GM23338 (cell line): ENCODE results near the gene ANKRA2. TPM values are rescaled to one million over a fixed set of nuclear protein-coding genes. Genes with fewer than 3 reads are reported as not detected.

ENCODE experiments used
- ATAC-seq: fragments of 200-7000 bp; cut with Tn5 transposase; 3 replicates; pipeline ENCODE4 v1.9.1; 2020
- DNase-seq: peaks from one replicate; pipeline ENCODE4 v3.0.0-alpha.2; 2015; ENCODE audit warnings: low spot score
- H2AFZ ChIP-seq: fragments of 200-600 bp; sonication (generic); 2 replicates; pipeline ENCODE4 v1.8.0; 2016; ENCODE audit warnings: antibody characterized with exemption, mild to moderate bottlenecking, moderate library complexity
- H3F3A ChIP-seq: fragments of 200-600 bp; sonication (generic); replicated peaks from 2 replicates; pipeline ENCODE4 v1.8.0; 2017; ENCODE audit warnings: antibody characterized with exemption, mixed run types, low read depth
- H3K27ac ChIP-seq: fragments of 200-600 bp; sonication (generic); 2 replicates; pipeline ENCODE4 v1.6.1; 2016; ENCODE audit warnings: low read depth
- H3K27me3 ChIP-seq: fragments of 200-600 bp; sonication (generic); 2 replicates; pipeline ENCODE4 v1.8.0; 2016; ENCODE audit warnings: mild to moderate bottlenecking, mixed run types, moderate library complexity; ENCODE audit not compliant: insufficient read depth
- H3K36me3 ChIP-seq: fragments of 200-600 bp; sonication (generic); 2 replicates; pipeline ENCODE4 v1.8.0; 2016; ENCODE audit warnings: mild to moderate bottlenecking; ENCODE audit not compliant: insufficient read depth
- H3K4me1 ChIP-seq: fragments of 200-600 bp; sonication (generic); 2 replicates; pipeline ENCODE4 v1.8.0; 2016; ENCODE audit warnings: mild to moderate bottlenecking, moderate library complexity; ENCODE audit not compliant: insufficient read depth
- H3K4me2 ChIP-seq: fragments of 200-600 bp; sonication (generic); 2 replicates; pipeline ENCODE4 v1.7.1; 2017; ENCODE audit warnings: mixed run types
- H3K4me3 ChIP-seq: fragments of 200-600 bp; sonication (generic); 2 replicates; pipeline ENCODE4 v1.6.1; 2016; ENCODE audit warnings: mixed run types
- H3K79me2 ChIP-seq: fragments of 200-600 bp; sonication (generic); replicated peaks from 2 replicates; pipeline ENCODE4 v1.8.0; 2017; ENCODE audit warnings: mild to moderate bottlenecking; ENCODE audit not compliant: insufficient read depth
- H3K9me2 ChIP-seq: fragments of 200-600 bp; sonication (generic); 2 replicates; pipeline ENCODE4 v1.8.0; 2017; ENCODE audit not compliant: insufficient read depth
- H4K20me1 ChIP-seq: fragments of 200-600 bp; sonication (generic); replicated peaks from 2 replicates; pipeline ENCODE4 v1.8.0; 2017; ENCODE audit warnings: mild to moderate bottlenecking; ENCODE audit not compliant: insufficient read depth
- H3K27ac Mint-ChIP-seq: 2 replicates; pipeline ENCODE4 v1.8.0; 2020; ENCODE audit warnings: inconsistent platforms, mild to moderate bottlenecking, moderate library complexity, mixed read lengths
- H3K27me3 Mint-ChIP-seq: 3 replicates; pipeline ENCODE4 v1.8.0; 2022; ENCODE audit warnings: low read depth, mild to moderate bottlenecking, moderate library complexity, mixed read lengths, inconsistent platforms; ENCODE audit not compliant: insufficient read depth, poor library complexity
- H3K36me3 Mint-ChIP-seq: 3 replicates; pipeline ENCODE4 v1.8.0; 2021; ENCODE audit warnings: low read depth, mild to moderate bottlenecking, inconsistent platforms, moderate library complexity, mixed read lengths
- H3K4me1 Mint-ChIP-seq: 3 replicates; pipeline ENCODE4 v1.8.0; 2020; ENCODE audit warnings: mild to moderate bottlenecking, inconsistent platforms, mixed read lengths
- H3K4me3 Mint-ChIP-seq: 3 replicates; pipeline ENCODE4 v1.8.0; 2021; ENCODE audit warnings: moderate library complexity, mild to moderate bottlenecking, inconsistent platforms, mixed read lengths
- H3K9me3 Mint-ChIP-seq: 3 replicates; pipeline ENCODE4 v1.8.0; 2020; ENCODE audit warnings: moderate library complexity, mild to moderate bottlenecking, inconsistent platforms, mixed read lengths
- CREB1 ChIP-seq: fragments of 250-450 bp; sonication (Bioruptor Pico); IDR thresholded peaks from 2 replicates; pipeline ENCODE4 v1.5.0; 2020; ENCODE audit warnings: low read depth, mild to moderate bottlenecking, moderate library complexity
- EZH2 ChIP-seq: fragments of 200-600 bp; sonication (generic); IDR thresholded peaks from one replicate; pipeline ENCODE4 v1.8.0; 2017; ENCODE audit warnings: antibody characterized with exemption, mild to moderate bottlenecking, low read depth; ENCODE audit not compliant: unreplicated experiment
- EZH2phosphoT487 ChIP-seq: fragments of 200-600 bp; sonication (generic); IDR thresholded peaks from one replicate; pipeline ENCODE4 v1.8.1; 2018; ENCODE audit warnings: antibody characterized with exemption; ENCODE audit not compliant: unreplicated experiment
- JUNB ChIP-seq: IDR thresholded peaks from one replicate; pipeline ENCODE4 v1.6.1; 2016; ENCODE audit warnings: antibody characterized with exemption; ENCODE audit not compliant: unreplicated experiment
- NANOG ChIP-seq: IDR thresholded peaks from 2 replicates; pipeline ENCODE4 v1.6.1; 2016; ENCODE audit warnings: antibody characterized with exemption, borderline replicate concordance
- POLR2AphosphoS5 ChIP-seq: IDR thresholded peaks from 2 replicates; pipeline ENCODE4 v1.6.1; 2016; ENCODE audit warnings: antibody characterized with exemption, low read depth
- STAT1 ChIP-seq: IDR thresholded peaks from one replicate; pipeline ENCODE4 v1.6.1; 2016; ENCODE audit warnings: antibody characterized with exemption; ENCODE audit not compliant: unreplicated experiment
- ZNF114 ChIP-seq: fragments of 250-450 bp; sonication (Bioruptor Pico); IDR thresholded peaks from 2 replicates; pipeline ENCODE4 v1.5.0; 2020; ENCODE audit warnings: mild to moderate bottlenecking, moderate library complexity
- ZNF331 ChIP-seq: fragments of 250-450 bp; sonication (Bioruptor Pico); IDR thresholded peaks from 2 replicates; pipeline ENCODE4 v1.5.0; 2020; ENCODE audit warnings: low read depth, mild to moderate bottlenecking, moderate library complexity
- ZNF462 ChIP-seq: fragments of 250-450 bp; sonication (Bioruptor Pico); IDR thresholded peaks from 2 replicates; pipeline ENCODE4 v1.5.0; 2020; ENCODE audit warnings: mild to moderate bottlenecking, moderate library complexity
- polyA plus RNA-seq: library from polyadenylated mRNA; unstranded; fragments of >200 nt; fragmentation: Nextera tagmentation; extraction: Ambion mirVana; gene quantifications from 2 replicates; pipeline ENCODE4 v1.2.1, GENCODE V29; 2016
- total RNA-seq: library from RNA; depleted of rRNA; stranded (reverse); fragments of >200 nt; shearing (Covaris generic); gene quantifications from 2 replicates; pipeline ENCODE4 v1.2.3, GENCODE V29; 2014
- TF ChIP-seq, protein P1 (sequence below), 2 experiments: fragments of 200-600 bp in 1 of 2; sonication (generic) in 1 of 2; conservative IDR thresholded peaks; 2 replicates each; pipeline versions ENCODE4 v1.5.1 to v1.6.1; 2016 to 2017; ENCODE audit warnings: antibody characterized with exemption in 2 of 2, low read depth in 2 of 2, mild to moderate bottlenecking in 2 of 2, moderate library complexity in 1 of 2
- TF ChIP-seq, protein P2 (sequence below): IDR thresholded peaks from 2 replicates; pipeline ENCODE4 v1.6.1; 2016; ENCODE audit warnings: antibody characterized with exemption

Gene ANKRA2
- total and polyA plus RNA-seq, 2 experiments from 2014 or later, result 13.1 to 15.3 TPM

DNA sequence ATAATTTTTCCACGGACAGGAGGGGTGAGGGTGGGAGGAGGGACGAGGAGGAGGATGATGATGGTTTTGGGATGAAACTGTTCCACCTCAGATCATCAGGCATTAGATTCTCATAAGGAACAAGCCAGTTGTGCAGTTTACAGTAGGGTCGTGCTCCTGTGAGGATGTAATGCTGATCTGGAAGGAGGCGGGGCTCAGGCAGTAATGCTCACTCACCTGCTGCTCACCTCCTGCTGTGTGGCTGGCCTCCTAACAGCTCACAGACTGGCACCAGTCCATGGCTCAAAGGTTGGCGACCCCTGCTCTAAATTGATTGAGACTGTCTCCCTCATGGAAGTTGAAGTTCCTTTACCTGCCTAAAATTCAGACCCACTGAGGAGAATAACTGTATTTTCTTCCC lies 33.2 kb downstream of the ANKRA2 start (continued):
- TF ChIP-seq POLR2AphosphoS5 (no peak), ZNF114 (CRISPR knock-in tag) (no peak), ZNF331 (CRISPR knock-in tag) (no peak), EZH2 (no peak), JUNB (no peak), EZH2phosphoT487 (no peak)
- TF ChIP-seq, protein P1, sequence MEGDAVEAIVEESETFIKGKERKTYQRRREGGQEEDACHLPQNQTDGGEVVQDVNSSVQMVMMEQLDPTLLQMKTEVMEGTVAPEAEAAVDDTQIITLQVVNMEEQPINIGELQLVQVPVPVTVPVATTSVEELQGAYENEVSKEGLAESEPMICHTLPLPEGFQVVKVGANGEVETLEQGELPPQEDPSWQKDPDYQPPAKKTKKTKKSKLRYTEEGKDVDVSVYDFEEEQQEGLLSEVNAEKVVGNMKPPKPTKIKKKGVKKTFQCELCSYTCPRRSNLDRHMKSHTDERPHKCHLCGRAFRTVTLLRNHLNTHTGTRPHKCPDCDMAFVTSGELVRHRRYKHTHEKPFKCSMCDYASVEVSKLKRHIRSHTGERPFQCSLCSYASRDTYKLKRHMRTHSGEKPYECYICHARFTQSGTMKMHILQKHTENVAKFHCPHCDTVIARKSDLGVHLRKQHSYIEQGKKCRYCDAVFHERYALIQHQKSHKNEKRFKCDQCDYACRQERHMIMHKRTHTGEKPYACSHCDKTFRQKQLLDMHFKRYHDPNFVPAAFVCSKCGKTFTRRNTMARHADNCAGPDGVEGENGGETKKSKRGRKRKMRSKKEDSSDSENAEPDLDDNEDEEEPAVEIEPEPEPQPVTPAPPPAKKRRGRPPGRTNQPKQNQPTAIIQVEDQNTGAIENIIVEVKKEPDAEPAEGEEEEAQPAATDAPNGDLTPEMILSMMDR (conservative IDR thresholded peaks at IDR 0.05; ENCODE audit: low read depth in 2 of 2), result no peak
- TF ChIP-seq, protein P2, sequence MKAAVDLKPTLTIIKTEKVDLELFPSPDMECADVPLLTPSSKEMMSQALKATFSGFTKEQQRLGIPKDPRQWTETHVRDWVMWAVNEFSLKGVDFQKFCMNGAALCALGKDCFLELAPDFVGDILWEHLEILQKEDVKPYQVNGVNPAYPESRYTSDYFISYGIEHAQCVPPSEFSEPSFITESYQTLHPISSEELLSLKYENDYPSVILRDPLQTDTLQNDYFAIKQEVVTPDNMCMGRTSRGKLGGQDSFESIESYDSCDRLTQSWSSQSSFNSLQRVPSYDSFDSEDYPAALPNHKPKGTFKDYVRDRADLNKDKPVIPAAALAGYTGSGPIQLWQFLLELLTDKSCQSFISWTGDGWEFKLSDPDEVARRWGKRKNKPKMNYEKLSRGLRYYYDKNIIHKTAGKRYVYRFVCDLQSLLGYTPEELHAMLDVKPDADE, result no peak

- H2AFZ ChIP-seq, result no peak overlapping the region
- DNase-seq (no peak), ATAC-seq (no peak)
- no peak overlapping the region for H3K27ac Mint-ChIP-seq
- peaks cover 7% of the 10 kb centered on the region; the same call in 1 of the 2 replicates for H3K9me2 ChIP-seq
- peaks cover 13% of the 10 kb centered on the region for H3K4me1 ChIP-seq
- no peak overlapping the region for H3K27ac ChIP-seq
- peaks cover 11% of the 10 kb centered on the region for H3K27me3 Mint-ChIP-seq
- peaks cover 31% of the 10 kb centered on the region for H3K9me3 Mint-ChIP-seq
- no peaks in the 10 kb centered on the region for H3K27me3 ChIP-seq
- no peak overlapping the region for H3K4me2 ChIP-seq
- peaks cover 18% of the 10 kb centered on the region for H3K4me1 Mint-ChIP-seq
- H3K79me2 ChIP-seq, result no peaks in the 10 kb centered on the region
- H3K4me3 ChIP-seq, result no peak overlapping the region
- H3K36me3 Mint-ChIP-seq, result peaks cover 17% of the 10 kb centered on the region
- no peaks in the 10 kb centered on the region for H4K20me1 ChIP-seq
- H3K36me3 ChIP-seq, result no peaks in the 10 kb centered on the region
- H3K4me3 Mint-ChIP-seq, result no peak overlapping the region
- H3F3A ChIP-seq, result no peaks in the 10 kb centered on the region
- TF ChIP-seq EZH2 (no peak), POLR2AphosphoS5 (no peak), ZNF331 (CRISPR knock-in tag) (no peak), NANOG (no peak), EZH2phosphoT487 (no peak), CREB1 (CRISPR knock-in tag) (no peak), ZNF114 (CRISPR knock-in tag) (no peak), STAT1 (no peak), ZNF462 (CRISPR knock-in tag) (no peak)
- TF ChIP-seq, protein P2, result no peak
Observed at GRCh38 chr5:73531356-73531755, 34.1 kb downstream of the ANKRA2 start.
